ENCODE results near the gene PIGM.

DNA sequence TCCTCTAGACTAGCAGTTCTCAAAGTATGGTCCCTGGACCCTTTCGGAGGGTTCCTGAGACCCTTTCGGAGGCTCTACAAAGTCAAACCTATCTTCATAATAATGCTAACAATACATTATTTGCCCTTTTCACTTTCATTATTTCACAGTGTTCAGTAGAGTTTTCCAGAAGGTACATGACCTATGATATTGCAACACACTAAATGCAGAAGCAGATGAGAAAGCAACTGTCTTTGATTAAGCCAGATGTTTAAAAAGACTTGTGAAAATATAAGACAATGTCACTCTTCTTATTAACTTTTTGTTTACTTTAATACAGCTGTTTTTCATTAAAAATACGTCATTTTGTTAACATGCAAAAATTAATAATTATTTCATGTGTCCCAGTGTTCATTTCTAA, 32.4 kb upstream of the PIGM start:
- no peak for TF ChIP-seq POLR2A (IDR thresholded peaks at IDR 0.05)
- no peak for TF ChIP-seq CTCF (IDR thresholded peaks at IDR 0.05)
- no peak for TF ChIP-seq EP300 (IDR thresholded peaks at IDR 0.05)
